ENCODE results near the gene HYOU1.

Gene HYOU1

GRCh38 chr11:119023741-119024140 is 33.3 kb downstream of the HYOU1 start:
- no peak for TF ChIP-seq CTCF (IDR thresholded peaks at IDR 0.05; ENCODE audit: low read depth, low read length)
- H3K4me3 ChIP-seq (replicated peaks in 1 of 2; ENCODE audit: low read depth in 2 of 2, low read length in 2 of 2), result no peak overlapping the region
- peak in 1 of 2 donors; percentile 23 for DNase-seq (ENCODE audit: low read depth in 2 of 2)

DNA sequence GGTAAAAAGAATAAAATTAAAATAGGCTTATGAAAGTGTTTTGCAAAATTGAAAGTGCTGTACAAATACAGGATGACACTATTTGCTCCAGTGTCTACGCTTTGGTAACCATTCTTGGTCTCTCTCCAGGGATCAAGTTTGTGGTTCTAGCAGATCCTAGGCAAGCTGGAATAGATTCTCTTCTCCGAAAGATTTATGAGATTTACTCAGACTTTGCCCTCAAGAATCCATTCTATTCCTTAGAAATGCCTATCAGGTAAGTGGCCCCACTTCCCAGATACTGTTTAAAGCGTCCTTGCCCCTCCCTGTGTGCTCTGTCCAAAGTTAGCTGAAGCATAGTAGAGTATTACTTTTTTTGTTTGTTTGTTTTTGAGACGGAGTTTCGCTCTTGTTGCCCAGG is 35.4 kb downstream of the HYOU1 start:
- TF ChIP-seq CTCF (IDR thresholded peaks at IDR 0.05; ENCODE audit: low read depth, low read length), result no peak
- no peak for DNase-seq (ENCODE audit: low read depth in 2 of 2)
- H3K4me3 ChIP-seq (replicated peaks in 1 of 2; ENCODE audit: low read depth in 2 of 2, low read length in 2 of 2), result no peak overlapping the region

- no peak for TF ChIP-seq CTCF (IDR thresholded peaks at IDR 0.05; ENCODE audit: low read depth, low read length)
- peak overlapping the region in 1 of 2 donors; percentile 97 for H3K4me3 ChIP-seq (replicated peaks in 1 of 2; ENCODE audit: low read depth in 2 of 2, low read length in 2 of 2)
- DNase-seq (ENCODE audit: low read depth in 2 of 2), result no peak
Observed at GRCh38 chr11:119019996-119020395, 37.0 kb downstream of the HYOU1 start.

DNA sequence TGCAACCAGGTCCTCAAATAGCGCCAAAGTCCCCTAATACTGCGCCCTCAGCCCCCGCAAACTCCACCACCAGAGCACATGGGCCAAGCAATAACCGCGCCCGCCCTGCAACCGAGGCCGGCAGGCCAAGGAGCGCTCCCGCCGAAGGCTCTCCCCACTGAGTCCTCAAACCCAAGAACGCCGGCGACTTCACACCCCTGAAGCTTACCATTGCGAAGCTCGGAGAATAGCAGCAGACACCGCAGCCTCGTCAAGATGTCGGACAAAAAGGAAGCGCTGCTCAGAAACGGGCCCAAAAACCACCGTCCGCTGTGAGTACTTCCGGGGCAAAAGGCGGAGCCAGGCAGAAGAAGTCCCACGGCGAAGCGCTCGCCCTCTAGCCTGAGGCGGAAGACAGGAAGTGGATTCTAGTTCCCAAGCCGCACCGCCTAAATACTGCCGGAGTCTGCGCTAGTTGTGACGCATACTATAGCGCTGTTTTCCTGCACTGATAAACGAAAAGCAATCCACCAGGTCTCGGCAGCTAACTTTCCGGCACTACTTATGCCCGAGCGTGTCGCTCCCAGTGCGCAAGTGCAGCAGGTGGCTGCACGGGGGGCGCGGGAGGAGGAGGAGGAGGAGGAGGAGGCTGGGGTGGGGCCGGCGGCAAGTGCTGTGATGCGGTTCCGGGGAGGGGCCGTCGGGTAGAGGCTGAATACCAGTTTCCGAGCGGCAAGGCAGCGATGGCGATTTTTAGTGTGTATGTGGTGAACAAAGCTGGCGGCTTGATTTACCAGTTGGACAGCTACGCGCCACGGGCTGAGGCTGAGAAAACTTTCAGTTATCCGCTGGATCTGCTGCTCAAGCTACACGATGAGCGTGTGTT is 38.7 kb downstream of the HYOU1 start, which contains the start of the genes RPS25 and TRAPPC4:
Gene RPS25 (minus strand): TSS at position 270 of the 865 bp plus-strand sequence. CDS start 59 bp downstream, at position 211.
Gene TRAPPC4 (plus strand): TSS at position 693 of the 865 bp plus-strand sequence. CDS start 30 bp downstream, at position 723.
- peak within 1 kb of the TSS; percentile 94 to 97 for H3K4me3 ChIP-seq (replicated peaks in 1 of 2; ENCODE audit: low read depth in 2 of 2, low read length in 2 of 2)
- no peak for TF ChIP-seq CTCF (IDR thresholded peaks at IDR 0.05; ENCODE audit: low read depth, low read length)
- DNase-seq (ENCODE audit: low read depth in 2 of 2), result peak; percentile 96

GRCh38 chr11:119017377-119017776 is 39.6 kb downstream of the HYOU1 start:
- peak in 1 of 2 donors; percentile 21 for DNase-seq (ENCODE audit: low read depth in 2 of 2)
- peak overlapping the region; percentile 94 to 97 for H3K4me3 ChIP-seq (replicated peaks in 1 of 2; ENCODE audit: low read depth in 2 of 2, low read length in 2 of 2)

- DNase-seq (ENCODE audit: low read depth in 2 of 2), result no peak
- TF ChIP-seq CTCF (IDR thresholded peaks at IDR 0.05; ENCODE audit: low read depth, low read length), result no peak
- peak overlapping the region in 1 of 2 donors; percentile 97 for H3K4me3 ChIP-seq (replicated peaks in 1 of 2; ENCODE audit: low read depth in 2 of 2, low read length in 2 of 2)
Observed at GRCh38 chr11:119016216-119017009, 40.6 kb downstream of the HYOU1 start.
